ENCODE data around the gene HMGN2.
A peak's percentile ranks its signal among the peaks of the same experiment; 100 is the strongest.

Gene HMGN2

GRCh38 chr1:26472320-26472900 is at the start of gene HMGN2:
HMGN2 (plus strand) TSS chr1:26472440; CDS start chr1:26472613, 173 bp downstream.
- ATAC-seq (peak; percentile 66), DNase-seq (peak; percentile 92)

GRCh38 chr1:26429721-26430120 is 42.5 kb upstream of the HMGN2 start:
- no peak for DNase-seq

GRCh38 chr1:26431979-26432695 is 40.1 kb upstream of the HMGN2 start, which contains the start of gene DHDDS:
DHDDS (plus strand) TSS chr1:26432321; CDS start chr1:26432946, 625 bp downstream.
- peak; percentile 99 for ATAC-seq
- peak; percentile 99 for DNase-seq

More at GRCh38 chr1:26429721-26430120, 42.5 kb upstream of the HMGN2 start:
- no peak for ATAC-seq

GRCh38 chr1:26432793-26433192 is 39.4 kb upstream of the HMGN2 start:
- DNase-seq (no peak), ATAC-seq (no peak)

GRCh38 chr1:26434161-26434752 is 38.0 kb upstream of the HMGN2 start:
- ATAC-seq, result no peak
- DNase-seq, result no peak

GRCh38 chr1:26438041-26438440 is 34.2 kb upstream of the HMGN2 start:
- ATAC-seq, result no peak

GRCh38 chr1:26440259-26440658 is 32.0 kb upstream of the HMGN2 start:
- DNase-seq (no peak), ATAC-seq (no peak)

More at GRCh38 chr1:26438041-26438440, 34.2 kb upstream of the HMGN2 start:
- DNase-seq, result no peak

- DNase-seq (no peak), ATAC-seq (no peak)
Measured at GRCh38 chr1:26449868-26450267, 22.4 kb upstream of the HMGN2 start.

GRCh38 chr1:26450908-26451307 is 21.3 kb upstream of the HMGN2 start:
- DNase-seq (no peak), ATAC-seq (no peak)

GRCh38 chr1:26452459-26453183 is 19.6 kb upstream of the HMGN2 start:
- DNase-seq, result no peak
- ATAC-seq, result no peak

GRCh38 chr1:26459148-26459547 is 13.1 kb upstream of the HMGN2 start:
- no peak for ATAC-seq
- no peak for DNase-seq

GRCh38 chr1:26459573-26460031 is 12.6 kb upstream of the HMGN2 start:
- DNase-seq (no peak), ATAC-seq (no peak)

- ATAC-seq (no peak), DNase-seq (no peak)
Measured at GRCh38 chr1:26468911-26469310, 3.3 kb upstream of the HMGN2 start.

- DNase-seq (no peak), ATAC-seq (no peak)
Measured at GRCh38 chr1:26469558-26469957, 2.7 kb upstream of the HMGN2 start.

- DNase-seq, result no peak
- ATAC-seq, result no peak
Measured at GRCh38 chr1:26470878-26471497, 1.3 kb upstream of the HMGN2 start.

GRCh38 chr1:26471498-26472319 is 531 bp upstream of the HMGN2 start:
- peak; percentile 54 for DNase-seq
- peak; percentile 19 for ATAC-seq

- peak; percentile 97 for DNase-seq
- peak; percentile 77 for ATAC-seq
Measured at GRCh38 chr1:26472901-26473845, 933 bp downstream of the HMGN2 start.

GRCh38 chr1:26474818-26475217 is 2.6 kb downstream of the HMGN2 start:
- no peak for ATAC-seq
- no peak for DNase-seq

- ATAC-seq (no peak), DNase-seq (no peak)
Measured at GRCh38 chr1:26475989-26476388, 3.7 kb downstream of the HMGN2 start.

- DNase-seq, result no peak
Measured at GRCh38 chr1:26476958-26477357, 4.7 kb downstream of the HMGN2 start.

More at GRCh38 chr1:26476958-26477357, 4.7 kb downstream of the HMGN2 start:
- ATAC-seq, result no peak

All from stimulated activated naive CD8-positive, alpha-beta T cell treated with anti-CD3 and anti-CD28 coated beads, Interleukin-15, Interleukin-2, amounts not matched to agents 100 U/mL and 50 U/mL, for 24 hours (primary cell).